K562 (cell line): ENCODE measurements around the gene ABT1. TPM values are rescaled to one million over a fixed set of nuclear protein-coding genes. Genes with fewer than 3 reads are reported as not detected.
A peak's percentile ranks its signal among the peaks of the same experiment; 100 is the strongest.

Source experiments
- ATF4 ChIP-seq: fragments of 450-650 bp; formaldehyde crosslinking; IDR thresholded peaks from 2 replicates; pipeline ENCODE4 v1.4.0; 2022; ENCODE audit warnings: mild to moderate bottlenecking, moderate library complexity
- HDAC3 ChIP-seq: fragments of 450-650 bp; IDR thresholded peaks from 2 replicates; pipeline ENCODE4 v1.6.1; 2018; ENCODE audit warnings: borderline replicate concordance, mild to moderate bottlenecking, moderate library complexity; ENCODE audit not compliant: partially characterized antibody
- HLTF ChIP-seq: fragments of 450-650 bp; IDR thresholded peaks from 2 replicates; pipeline ENCODE4 v1.6.1; 2016
- KAT8 ChIP-seq: fragments of 450-650 bp; IDR thresholded peaks from 2 replicates; pipeline ENCODE4 v1.6.1; 2016; ENCODE audit warnings: low read depth, mild to moderate bottlenecking
- KLF16 ChIP-seq: IDR thresholded peaks from 2 replicates; pipeline ENCODE4 v1.6.1; 2016; ENCODE audit warnings: antibody characterized with exemption
- NRF1 ChIP-seq, 2 experiments: fragments of 450-650 bp; IDR thresholded peaks in 1 of 2; conservative IDR thresholded peaks in 1 of 2; 2 replicates each; pipeline ENCODE4 v1.6.1; 2014; ENCODE audit warnings: mild to moderate bottlenecking in 2 of 2
- POLR3A ChIP-seq: IDR thresholded peaks from 2 replicates; pipeline ENCODE4 v1.6.1; 2011; ENCODE audit warnings: borderline replicate concordance, mild to moderate bottlenecking, moderate library complexity; ENCODE audit not compliant: insufficient read length, insufficient read depth; ENCODE audit errors: extremely low read depth
- RREB1 ChIP-seq: fragments of 250-450 bp; sonication (Bioruptor Pico); IDR thresholded peaks from 2 replicates; pipeline ENCODE4 v1.4.0; 2020
- SAP30 ChIP-seq: fragments of 200-600 bp; sonication (generic); IDR thresholded peaks from 2 replicates; pipeline ENCODE4 v1.6.1; 2012; ENCODE audit warnings: borderline replicate concordance, low read depth, mild to moderate bottlenecking, moderate library complexity, low read length, control low read depth, inconsistent platforms; ENCODE audit not compliant: insufficient read depth, poor library complexity, severe bottlenecking
- SMARCA5 ChIP-seq: fragments of 450-650 bp; IDR thresholded peaks from 2 replicates; pipeline ENCODE4 v1.6.1; 2016
- UBTF ChIP-seq, 2 experiments: IDR thresholded peaks; 2 replicates each; pipeline ENCODE4 v1.6.1; 2012; ENCODE audit warnings: improper control_type of control experiment in 2 of 2, low read depth in 2 of 2, low read length in 2 of 2, borderline replicate concordance in 1 of 2
- YY1 ChIP-seq, 3 experiments: IDR thresholded peaks; 2 replicates each; pipeline ENCODE4 v1.6.1; 2011; ENCODE audit warnings: low read length in 2 of 3, mild to moderate bottlenecking in 2 of 3, moderate library complexity in 2 of 3, borderline replicate concordance in 1 of 3, control low read depth in 1 of 3, low read depth in 1 of 3; ENCODE audit not compliant: insufficient read depth in 3 of 3, insufficient replicate concordance in 2 of 3, control insufficient read depth in 1 of 3, insufficient read length in 1 of 3; ENCODE audit errors: extremely low read depth in 1 of 3
- ZNF408 ChIP-seq: fragments of 250-450 bp; sonication (Bioruptor Pico); IDR thresholded peaks from 2 replicates; pipeline ENCODE4 v1.4.0; 2020; ENCODE audit warnings: low read depth, mild to moderate bottlenecking, moderate library complexity
- ZNF655 ChIP-seq: fragments of 250-450 bp; sonication (Bioruptor Pico); IDR thresholded peaks from 2 replicates; pipeline ENCODE4 v1.5.0; 2021
- ZNF699 ChIP-seq: fragments of 250-450 bp; sonication (Bioruptor Pico); IDR thresholded peaks from 2 replicates; pipeline ENCODE4 v1.8.0; 2021; ENCODE audit warnings: mild to moderate bottlenecking, moderate library complexity; ENCODE audit not compliant: insufficient replicate concordance
- polyA plus RNA-seq, 8 experiments: library from polyadenylated mRNA; depleted of rRNA in 4 of 8; stranded (reverse) in 5 of 8; unstranded in 3 of 8; fragments of >200 nt; fragmentation: Nextera tagmentation in 2 of 8; fragmentation: Illumina TruSeq in 1 of 8; extraction: Ambion mirVana in 2 of 8; extraction: Trizol in 1 of 8; gene quantifications; 2 replicates each; pipeline versions ENCODE4 v1.2.1 to v1.2.3, GENCODE V29; 2011 to 2014; ENCODE audit warnings: inconsistent platforms in 1 of 8, missing spikeins in 1 of 8
- total RNA-seq, 7 experiments: library from RNA; depleted of rRNA in 6 of 7; stranded (reverse); fragments of >200 nt in 6 of 7; fragmentation: Illumina TruSeq in 2 of 7; extraction: Trizol in 2 of 7; gene quantifications; 2 replicates each; pipeline versions ENCODE4 v1.2.1 to v1.2.3, GENCODE V29; 2011 to 2021; ENCODE audit warnings: low replicate concordance in 1 of 7

ABT1 gene
- total and polyA plus RNA-seq, 9 of the 15 experiments (the other 6 are each of a cell fraction or from before 2014, with no cell fraction given): 8.8 to 52.7 (median 40.7) TPM

GRCh38 chr6:26576929-26577719 is 19.6 kb upstream of the ABT1 start (continued):
- TF ChIP-seq ZNF655 (no peak), KAT8 (no peak), ZNF699 (no peak), SMARCA5 (no peak; the same call in 1 of the 2 replicates), SAP30 (no peak), HDAC3 (no peak), NRF1 (conservative IDR thresholded peaks at IDR 0.05 in 1 of 2, IDR thresholded peaks at IDR 0.05 in 1 of 2) (peak; percentile 75), HLTF (0 out of 2 replicates have a peak, but pooled peaks have one; percentile 22), ATF4 (no peak), RREB1 (CRISPR knock-in tag) (no peak), POLR3A (peak; percentile 91), YY1 (IDR thresholded peaks at IDR 0.05; ENCODE audit: borderline replicate concordance in 1 of 3, control insufficient read depth in 1 of 3, extremely low read depth in 1 of 3, insufficient read depth in 3 of 3, insufficient read length in 1 of 3, insufficient replicate concordance in 2 of 3, low read depth in 1 of 3, low read length in 2 of 3) (peak in 1 of 3 experiments; percentile 4), UBTF (IDR thresholded peaks at IDR 0.05; ENCODE audit: borderline replicate concordance in 1 of 2, low read depth in 2 of 2, low read length in 2 of 2) (no peak), KLF16 (no peak; the same call in 1 of the 2 replicates), ZNF408 (CRISPR knock-in tag) (no peak)
